Left hindlimb (tissue), 1 donor: ENCODE results near the gene RTRAF.

ENCODE experiments used
- DNase-seq: peaks from one replicate; pipeline ENCODE4 v3.0.0-alpha.2; 2018

The RTRAF gene

DNA sequence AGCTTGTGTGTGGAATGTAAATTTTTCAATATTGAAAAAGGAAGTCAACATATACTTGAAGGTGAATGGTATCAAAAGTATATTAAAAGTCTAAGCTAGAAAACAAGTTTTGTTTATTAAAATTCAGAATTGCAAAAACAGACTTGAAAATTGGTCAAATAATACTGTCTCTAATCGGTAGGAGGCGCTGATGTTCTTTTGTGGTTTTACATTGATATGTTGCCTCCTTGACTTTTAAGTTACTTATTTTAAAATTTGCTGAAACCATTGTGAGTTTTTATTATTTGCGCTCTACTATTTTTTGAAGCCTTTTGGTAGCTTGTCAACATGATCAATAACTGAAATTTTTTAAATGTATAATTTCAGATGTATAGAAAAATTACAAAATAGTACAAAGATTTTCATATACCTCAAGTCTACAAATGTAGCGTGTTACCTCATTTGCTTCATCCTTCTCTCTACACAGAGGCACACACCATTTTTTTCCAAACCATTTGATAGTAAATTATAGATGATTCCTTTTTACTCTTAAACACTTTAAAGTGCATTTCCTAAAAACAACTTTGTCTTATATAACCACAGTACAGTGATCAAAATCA, 6.9 kb downstream of the RTRAF start:
- no peak for DNase-seq

DNA sequence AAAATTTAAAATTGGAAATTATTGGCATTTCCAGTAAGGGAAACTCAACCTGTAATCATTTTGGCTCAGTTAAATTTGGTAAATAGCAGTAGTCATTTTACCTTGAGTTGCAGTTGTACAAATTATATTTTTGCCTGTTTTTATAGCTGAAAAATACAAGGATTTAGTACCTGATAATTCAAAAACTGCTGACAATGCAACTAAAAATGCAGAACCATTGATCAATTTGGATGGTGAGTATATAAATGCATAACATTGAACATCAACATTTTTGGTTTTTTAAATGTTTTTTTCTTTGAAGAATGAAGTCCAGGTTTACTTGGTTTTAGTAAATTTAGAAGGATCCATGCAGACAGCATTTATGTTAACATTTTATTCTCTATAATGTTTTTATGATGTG, 9.0 kb downstream of the RTRAF start:
- no peak for DNase-seq

DNA sequence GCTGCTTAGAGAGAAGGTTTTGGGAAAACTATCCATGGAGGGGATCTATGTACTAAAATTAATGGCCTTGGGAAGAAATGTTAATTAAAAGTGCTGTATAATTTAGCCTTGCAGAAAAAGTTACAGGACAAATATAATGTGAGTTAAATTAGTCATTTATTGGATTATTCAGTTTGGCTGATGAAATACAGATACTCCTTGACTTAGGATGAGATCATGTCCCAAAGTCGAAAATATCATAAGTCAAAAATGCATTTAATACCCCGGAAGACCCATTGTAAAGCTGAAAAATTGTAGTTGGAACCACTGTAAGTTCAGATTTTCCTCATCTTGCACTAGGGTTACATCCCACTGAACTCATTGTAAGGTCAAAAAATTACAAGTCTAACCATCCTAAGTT, 9.7 kb downstream of the RTRAF start:
- DNase-seq, result no peak

DNA sequence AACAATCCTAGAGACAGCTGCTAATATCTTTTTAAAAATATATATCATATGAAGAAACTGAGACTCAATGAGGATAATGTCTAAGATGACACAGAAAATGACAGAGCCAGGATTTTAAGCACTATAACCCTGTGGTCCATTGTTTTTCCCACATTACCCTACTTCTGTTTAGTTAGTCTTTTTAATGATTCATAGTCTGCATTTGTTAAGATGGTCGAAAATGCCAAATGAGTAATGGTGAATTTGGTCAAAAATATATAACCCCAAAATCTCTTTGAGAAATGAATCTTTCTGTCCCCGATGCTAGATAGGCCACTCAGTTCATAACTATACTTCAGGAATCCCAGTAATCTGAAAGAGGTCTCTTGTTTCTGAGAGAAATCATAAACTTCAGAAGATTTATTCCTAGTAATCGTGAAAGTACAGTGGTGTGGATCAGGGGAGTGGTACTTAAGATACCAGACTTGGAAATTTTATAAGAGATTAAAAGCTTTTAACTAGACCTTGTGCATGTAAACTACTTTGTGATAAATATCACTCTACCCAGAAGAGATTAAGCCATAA, 10.8 kb downstream of the RTRAF start:
- DNase-seq, result no peak

DNA sequence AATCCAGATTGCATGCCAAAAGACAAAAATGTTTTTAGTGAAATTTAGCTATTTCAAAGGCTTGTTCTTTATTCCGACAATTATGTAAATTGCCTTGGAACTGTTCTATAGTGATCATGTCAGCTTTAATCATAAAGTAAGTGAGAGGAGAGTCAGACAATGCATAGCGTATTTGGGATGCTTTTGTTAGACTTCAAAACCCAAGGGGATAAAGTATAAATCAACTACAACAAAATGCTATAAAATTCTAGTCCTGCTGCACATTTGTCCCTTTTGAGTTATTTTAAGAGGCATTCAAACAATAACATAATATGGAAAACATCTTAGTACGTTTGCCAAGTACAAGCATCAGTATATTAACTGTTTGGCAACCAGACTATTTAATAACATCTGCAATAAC, 11.3 kb downstream of the RTRAF start:
- no peak for DNase-seq

DNA sequence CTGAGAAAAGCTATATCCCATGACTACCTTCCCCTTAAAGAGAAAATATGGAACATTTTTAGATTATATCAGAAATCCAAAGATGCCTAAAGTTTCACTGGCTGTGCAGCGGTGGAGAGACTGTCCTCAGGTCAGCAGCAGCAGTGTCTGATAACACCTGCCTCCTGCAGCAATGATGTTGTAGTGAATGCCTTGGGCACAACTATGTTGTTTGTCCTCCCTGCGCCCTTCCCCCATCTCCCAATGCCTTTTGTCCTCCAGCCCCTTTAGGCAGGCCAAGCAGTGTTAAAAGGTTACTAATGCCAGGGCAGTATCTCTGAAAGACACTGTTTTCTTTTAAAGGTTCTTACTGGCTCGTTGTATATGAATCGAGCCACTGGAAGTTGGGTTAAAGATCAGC, 13.2 kb downstream of the RTRAF start:
- no peak for DNase-seq

DNA sequence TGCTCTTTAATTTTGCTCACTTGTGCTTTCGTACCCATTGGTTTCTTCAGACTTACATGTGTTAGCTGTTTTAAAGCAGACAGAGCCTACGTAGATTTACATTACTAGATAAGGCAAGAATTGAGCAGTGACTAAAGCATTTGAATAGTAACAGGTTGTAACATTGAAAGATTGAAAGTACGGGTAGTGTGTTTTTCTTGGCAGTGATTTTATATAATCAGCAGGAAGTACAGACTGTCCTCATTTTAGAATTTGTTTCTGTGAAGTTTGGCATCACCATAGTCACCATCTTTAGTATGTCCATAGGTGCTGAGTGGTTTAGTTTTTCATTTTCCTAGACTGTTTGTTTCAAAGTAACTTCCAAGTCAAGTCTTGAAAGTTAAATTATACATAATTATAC, 14.0 kb downstream of the RTRAF start:
- no peak for DNase-seq

DNA sequence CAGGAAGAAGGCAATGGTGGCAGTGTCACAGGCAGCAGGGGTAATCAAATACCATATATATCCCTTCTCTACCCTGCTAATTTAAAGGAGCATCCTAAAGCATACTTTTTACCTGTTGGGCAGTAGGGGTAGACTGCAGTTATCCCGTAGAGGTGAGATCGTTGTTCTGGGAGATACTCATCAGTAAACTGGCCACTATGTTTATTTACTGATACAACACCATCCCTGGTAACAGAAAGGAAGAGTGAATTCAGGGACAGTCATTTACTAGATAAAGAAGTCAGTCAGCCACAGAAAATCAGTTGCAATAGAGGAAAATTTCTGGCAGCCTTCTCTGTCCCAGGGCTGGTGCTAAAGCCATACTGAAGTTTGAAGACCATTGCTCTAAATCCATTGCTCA, 16.3 kb downstream of the RTRAF start:
- no peak for DNase-seq

DNA sequence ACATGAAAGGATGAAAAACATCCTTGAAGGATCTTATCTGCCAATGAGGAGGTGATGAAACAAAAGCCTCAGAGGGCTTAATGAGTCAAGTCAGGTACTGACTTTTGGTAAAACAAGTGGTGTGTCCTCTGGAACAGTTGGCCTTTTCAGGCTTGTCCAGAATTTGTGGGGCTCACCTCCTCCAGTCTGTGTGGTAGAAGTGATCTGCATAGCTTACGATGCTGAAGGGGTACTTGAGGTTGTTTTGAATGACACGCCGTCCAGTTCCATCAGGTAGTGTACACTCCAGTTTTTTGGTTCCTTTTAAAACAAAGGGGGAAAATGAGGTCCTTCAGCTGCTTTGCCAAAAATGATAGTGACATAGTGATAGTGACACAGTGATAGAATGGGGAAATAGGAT, 17.0 kb downstream of the RTRAF start:
- DNase-seq, result no peak

DNA sequence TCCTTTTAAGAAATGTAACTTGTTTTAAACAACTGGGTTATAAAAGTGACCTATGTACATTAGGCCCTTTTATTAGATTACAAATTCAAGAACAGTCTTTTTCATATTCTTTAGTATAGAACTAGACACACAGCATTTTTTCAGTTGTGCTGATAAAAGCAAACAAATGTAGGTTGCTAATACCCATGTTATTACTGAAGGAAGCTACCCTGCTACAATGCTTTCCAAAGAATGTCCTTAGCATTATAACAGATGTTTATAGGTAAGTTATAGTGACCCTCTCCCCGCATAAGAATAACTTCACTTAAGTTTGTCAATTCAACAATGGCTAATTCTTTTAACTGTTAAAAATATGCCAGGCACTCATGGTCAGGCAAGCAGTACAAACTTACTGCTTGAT, 17.9 kb downstream of the RTRAF start:
- DNase-seq, result no peak

DNA sequence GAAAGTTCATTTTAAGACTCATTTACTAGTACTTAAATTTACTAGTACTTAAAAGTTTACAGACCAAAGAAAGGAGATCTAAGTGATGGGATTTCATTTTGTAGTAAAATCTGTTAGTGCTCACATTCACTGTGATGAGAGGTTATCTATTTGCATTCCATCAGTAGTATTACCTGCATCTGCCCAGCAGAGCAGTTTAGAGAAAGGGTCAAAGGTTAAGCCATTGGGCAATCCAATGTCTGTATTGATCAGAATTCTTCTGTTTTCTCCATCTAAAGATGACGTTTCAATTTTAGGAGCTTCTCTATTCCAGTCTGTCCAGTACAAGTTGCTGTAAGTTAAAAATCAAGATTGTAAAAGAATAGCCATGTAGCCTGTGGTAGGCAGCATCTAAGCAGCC, 18.3 kb downstream of the RTRAF start:
- no peak for DNase-seq

DNA sequence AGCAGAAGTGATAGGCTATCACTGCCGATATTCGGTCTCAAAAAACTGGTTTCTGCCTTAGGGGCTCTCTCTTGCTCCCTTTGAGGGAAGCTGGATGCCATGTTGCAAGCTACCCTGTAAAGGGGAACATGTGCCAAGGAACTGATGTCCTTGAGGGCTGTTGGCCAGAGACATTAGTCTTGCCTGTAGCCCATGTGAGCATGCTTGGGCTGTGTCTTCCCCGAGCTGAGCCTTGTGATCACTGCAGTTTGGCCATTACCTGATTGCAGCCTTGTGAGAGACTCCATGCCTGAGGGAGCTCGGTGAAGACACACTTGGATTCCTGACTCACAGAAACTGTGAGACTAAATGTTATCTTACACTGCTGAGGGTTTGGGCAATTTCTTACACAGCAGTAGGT, 18.8 kb downstream of the RTRAF start:
- DNase-seq, result no peak

DNA sequence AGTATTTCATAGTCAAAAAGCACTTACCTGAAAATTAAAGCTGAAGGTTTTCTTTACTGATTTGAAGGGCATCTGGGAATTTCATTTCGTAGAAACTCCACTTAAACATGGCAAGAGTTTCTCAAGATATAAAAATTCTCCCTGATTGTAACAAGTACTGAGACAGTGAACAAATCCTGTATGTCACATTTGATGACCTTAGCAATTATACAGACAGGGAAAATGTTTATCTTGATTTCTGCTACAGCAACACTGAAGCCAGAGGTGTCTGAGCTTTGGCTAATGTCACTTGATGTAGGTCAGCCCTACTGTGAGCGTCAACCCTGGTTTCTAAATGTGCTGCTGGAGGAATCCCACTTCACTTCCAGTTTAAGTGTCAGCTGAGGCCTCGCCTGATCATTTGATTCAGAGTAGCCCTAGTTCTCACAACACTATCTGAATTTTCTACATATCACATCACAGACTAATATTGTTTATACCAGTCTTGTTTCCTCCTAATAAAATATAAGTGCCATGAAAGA, 20.9 kb downstream of the RTRAF start:
- DNase-seq, result no peak

DNA sequence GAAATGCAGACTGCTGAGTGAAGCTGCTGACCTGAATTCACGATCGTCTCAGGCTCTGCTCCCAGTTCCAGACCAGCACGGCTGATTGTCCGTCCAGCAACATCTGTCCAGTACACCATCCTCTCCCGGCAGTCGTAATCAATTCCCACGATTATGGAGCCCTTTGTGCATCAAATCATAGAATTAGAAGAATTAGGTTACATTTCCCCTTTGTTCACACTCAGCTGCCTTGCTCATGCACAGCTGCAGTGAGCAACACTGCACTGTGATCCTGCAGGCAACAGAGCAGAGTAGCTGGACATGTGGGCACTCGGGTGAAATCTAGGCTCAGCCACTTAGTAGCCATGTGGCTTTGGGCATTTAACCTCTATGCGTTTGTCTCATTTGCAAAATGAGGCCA, 22.2 kb downstream of the RTRAF start:
- DNase-seq, result no peak

DNA sequence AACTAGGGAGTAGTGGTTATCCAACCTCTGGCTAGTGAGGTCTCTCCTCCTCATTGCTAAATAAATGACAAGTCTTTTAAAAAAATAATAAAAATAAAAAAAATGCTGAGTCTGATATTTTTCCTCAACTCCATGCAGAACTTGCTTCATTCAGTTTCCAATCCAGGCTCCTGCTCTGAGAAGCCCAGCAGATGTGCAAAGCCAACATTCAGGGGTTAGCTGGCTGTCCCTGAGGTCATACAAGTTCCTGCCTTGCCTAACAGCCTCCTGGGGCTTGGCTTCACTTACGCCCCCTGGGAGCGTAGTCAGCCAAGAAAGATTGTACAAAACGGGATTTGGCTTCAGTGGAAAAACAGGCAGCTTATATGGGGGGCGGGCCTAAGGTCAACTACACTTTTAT, 23.3 kb downstream of the RTRAF start:
- DNase-seq, result no peak

DNA sequence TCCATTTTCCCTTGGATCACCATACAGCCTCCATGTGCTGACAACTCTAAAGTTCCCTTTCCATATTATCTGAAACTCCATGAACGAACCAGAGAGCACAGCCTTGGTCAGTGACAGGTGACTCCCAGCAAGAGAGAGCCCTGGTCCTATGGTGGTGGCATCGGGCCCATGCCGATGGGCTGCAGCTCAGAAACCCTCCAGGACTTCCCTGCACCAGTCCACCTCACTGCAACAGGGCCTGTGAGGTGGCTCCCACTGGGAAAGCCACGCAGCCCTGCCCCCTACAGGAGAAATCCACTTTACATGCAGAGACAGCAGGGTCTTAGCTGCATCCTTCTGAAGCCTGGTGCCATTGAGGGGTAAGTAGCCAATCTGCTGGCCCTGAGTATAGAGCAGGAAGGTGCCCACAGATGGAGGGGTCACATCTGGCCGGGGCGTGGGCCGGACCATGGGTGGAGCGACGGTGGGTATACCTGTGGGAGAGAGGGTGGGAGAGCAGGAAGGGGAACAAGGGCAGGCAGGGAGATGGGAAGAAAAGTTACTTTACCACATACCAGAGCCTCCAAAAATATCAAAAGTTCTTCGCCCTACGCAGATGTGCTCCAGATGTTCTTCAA, 24.7 kb downstream of the RTRAF start:
- no peak for DNase-seq

DNA sequence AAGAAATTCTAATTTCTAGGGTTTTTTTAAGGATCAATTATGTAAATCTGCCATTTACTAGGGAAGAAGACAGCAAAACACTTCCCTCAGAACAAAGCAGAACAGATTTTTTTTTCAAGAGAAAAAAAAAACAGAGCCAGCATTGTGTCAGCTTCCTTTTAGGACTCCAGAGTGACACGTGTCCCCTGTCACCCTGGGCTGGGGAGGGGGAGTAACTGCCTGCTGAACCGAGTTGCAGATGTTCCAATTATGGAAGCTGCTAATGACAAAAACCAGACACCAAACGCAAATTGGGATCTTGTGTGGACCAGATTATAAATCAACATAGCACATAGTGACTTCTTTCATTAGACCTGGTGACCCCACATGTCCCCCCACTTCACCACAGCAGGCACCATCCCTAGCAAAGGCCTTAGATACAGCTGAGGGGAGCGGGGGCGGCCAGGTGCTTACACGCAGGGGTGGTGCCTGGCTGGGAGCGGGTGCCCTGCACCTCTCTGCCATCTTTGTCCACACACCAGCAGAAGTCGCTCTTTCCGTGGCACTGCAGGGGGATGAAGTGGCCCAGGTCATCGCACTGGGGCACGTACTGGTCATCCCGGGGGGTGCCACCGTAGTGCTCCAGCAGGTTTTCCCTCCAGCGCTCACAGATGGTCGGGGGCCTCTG, 25.4 kb downstream of the RTRAF start:
- no peak for DNase-seq

DNA sequence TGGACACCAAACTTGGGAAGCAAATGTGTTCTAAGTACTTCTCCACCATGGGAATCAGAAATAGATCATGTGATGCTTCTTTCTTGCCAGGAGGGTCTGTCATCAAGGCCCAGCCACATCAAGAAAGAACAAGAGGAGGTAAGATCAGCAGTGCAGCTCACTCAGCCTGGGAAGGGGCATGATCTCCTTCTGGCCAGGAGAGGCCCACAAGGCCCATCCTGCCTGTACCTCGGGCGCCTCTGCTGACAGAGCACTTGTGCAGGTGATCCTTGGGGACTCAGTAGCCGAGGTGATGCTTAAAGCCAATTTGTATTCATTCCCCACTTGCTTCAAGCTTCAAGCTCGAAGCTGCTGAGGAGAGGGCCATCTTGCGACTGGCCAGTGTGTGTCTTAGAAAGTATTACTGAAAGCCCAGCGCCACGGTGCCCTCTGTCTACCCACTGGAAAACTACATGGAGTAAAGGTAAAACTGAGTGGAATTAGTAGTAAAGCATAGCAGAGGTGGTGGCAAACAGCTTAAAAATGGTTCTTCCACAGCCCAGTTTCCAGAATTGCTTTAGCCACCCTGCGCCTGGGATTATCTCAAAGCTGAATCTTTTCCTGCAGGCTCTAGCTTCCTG, 26.2 kb downstream of the RTRAF start:
- DNase-seq, result no peak

DNA sequence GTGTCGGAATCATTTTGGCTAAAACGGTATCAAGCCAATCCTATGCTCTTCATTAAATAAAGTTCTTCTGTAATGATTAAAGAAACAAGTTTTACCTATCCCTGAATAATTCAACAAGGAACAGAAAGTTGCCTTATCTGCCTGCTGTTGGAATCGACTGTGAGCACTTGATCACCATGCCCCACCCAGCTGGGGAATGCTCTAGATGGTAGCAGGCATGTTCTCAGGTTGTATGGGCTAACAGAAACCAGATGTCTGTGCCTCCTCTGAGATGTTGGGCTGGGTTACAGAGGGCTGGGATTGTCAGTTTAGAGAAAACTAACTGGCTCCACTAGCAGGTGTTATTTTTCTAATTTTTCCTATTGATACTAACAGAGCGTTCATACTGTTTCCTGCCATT, 28.9 kb downstream of the RTRAF start:
- no peak for DNase-seq

DNA sequence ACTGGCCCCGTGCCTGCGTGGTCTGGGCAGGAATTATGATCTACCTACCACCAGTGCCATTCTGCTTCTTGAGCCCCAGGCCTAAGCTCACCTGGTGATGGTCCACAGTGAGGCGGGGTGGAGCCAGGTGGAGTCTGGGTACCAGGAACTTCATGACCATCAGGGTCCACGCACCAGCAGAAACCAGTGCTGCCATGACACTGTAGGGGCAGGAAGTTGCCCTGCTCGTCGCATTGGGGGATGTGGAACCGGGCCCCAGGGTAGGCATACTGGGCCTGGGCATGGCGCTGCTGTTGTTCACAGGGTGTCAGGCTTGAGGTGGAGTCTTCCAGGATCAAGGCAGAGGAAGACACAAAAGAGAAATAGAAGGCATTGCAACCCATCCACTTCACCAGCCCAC, 29.6 kb downstream of the RTRAF start:
- no peak for DNase-seq

DNA sequence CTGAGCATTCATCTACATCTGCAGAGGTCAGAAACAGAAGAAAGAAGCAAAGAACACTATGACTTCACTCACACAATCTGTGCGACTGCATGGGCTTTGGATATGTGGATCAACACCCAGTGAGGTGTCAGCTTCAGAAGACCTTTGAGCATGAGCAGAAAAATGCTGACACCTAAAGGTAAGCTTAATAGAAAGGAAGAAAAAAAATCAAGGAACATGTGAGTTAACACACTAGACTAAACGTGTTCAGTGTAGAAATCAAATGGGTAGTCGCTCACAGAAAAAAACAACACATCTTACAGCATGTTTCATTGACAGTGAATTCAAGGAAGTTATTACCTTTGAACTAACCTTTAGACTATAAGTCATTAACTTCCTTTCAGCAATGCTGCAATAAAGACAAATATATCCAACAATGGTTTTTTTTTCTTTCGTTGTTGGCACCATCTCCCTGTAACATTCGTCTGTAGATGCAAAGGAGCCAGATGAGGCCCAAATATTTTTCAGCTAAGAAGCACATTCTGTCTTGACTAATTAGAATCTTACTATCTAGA, 30.9 kb downstream of the RTRAF start:
- DNase-seq, result no peak

DNA sequence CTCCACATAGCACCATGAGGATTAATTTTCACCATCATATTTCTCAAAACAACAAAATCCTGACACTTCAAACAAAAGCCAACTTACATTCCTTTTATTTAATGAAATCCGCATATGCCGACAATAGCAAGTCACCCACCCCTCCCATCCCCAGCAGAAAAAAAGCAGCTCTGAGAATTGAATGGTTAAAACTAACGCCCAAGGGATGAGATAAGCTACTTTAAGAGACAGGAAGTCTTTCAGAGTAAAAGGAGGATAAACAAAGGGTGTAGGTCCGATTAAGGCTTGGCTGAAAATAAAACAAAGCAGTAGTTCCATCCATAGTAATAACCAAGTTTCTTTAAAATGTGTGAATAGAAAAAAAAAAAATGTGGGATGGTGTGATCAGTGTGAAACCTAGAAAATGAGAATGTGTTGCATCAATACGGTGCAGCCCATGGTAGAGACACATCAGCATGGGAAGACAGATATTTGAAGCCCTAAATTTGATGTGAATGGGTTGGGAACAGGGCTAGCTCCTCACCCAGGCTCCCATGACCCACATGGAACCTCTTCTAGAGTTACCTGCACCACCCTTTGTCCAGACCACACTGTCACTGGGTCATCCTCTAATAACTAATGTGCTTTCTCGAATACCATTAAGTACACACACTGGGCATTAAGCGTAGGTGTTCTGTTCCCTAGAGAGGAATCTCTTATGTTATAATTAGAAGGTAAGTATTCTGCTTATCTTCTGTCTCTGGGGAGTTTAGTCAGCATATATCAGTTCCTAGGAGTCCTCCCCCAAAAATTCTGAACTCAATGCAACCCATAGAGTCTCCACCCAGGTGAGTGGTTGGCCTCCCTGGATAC, 31.7 kb downstream of the RTRAF start:
- no peak for DNase-seq
